Colon (tissue), 2 donors: ENCODE data around the gene TRAK1.

Experiments
- FAIRE-seq: peaks from 2 replicates; lab custom pipeline; 2012; peaks lifted over from hg19 to GRCh38; lab: Jason Lieb, UNC
- donor health status: control.
- donor health status: control.

The TRAK1 gene

DNA sequence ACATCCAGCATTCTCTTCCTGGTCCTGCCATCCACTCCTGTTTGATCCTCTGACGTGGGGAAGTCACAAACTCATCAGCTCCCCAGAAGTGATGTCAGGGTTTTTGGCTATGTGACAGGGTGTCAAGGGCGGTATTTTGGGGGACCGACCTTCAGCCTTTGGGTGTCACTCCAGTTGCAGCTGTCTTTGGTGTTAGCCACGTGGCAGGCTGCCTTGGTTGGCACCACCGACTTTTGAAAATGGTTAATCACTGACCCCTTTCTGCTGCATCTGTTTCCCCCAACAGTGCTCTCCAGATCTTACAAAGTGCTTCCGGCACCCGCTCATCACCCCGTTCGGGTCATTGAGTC, 86.6 kb downstream of the TRAK1 start:
- no peak for FAIRE-seq

DNA sequence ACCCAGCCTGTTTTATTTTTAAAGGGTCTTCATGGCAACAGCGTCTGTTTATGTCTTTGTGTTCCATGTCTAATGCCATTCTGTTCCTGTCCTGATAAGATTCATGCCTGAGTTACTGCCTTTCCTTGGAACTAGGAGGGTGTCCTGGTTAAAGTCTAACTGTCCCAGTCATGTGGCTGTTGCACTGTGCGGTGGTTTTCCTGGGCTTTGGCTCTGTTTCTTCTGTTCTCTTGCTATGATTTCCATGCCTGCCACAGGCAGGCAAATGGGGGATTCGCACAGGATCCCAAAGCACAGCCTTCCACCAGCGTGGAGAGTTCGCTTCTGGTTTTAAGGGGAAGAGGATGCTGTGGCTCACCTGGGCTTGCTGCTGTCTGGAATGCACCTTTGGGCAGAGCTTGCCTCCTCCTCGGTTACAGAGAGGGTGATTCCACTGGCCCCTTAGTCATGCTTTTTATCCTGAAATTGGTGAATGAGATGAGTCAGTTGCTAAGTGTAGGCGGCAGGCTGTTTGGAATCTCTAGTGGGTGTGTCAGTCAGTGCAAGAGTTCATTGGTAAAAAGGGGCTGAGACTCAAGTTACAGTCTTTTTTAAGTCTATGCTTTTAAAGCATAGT, 88.1 kb downstream of the TRAK1 start:
- FAIRE-seq: no peak

DNA sequence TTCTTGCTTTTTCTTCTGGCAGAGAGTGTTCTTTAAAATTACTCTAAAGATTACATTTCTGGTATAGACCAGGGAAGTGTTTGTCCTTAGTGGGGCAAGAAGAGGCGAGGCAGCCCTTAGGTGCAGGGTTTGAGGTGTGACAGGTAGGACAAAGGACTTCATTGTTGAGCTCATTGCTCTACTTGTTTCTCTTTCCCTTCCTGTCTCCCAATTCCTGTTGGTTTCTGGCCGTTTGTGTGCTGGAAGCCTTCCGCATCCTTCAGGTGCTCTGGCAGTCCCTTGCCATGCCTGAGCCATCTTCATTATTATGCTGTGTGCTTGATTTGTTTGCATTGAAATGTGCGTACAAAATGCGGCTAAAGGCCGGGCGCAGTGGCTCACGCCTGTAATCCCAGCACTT, 89.7 kb downstream of the TRAK1 start:
- FAIRE-seq: no peak

DNA sequence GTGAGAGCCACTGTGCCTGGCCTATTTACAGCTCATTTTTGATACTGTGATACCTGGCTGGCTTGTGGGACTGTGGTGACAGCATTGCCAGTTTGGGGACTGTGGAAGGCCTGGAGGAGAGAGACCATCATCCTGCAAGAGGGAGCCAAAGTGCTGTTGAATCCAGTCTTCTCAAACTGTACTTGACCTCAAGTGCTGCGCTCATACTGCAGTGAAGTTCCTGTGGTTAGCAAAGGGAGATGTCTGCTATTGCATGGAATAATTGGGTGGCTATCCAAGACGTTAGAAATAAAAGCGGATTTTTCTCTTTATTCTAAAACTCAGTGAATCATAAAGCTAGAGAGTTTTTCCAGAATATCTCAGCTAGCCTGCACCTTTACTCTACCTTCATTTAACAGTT, 91.4 kb downstream of the TRAK1 start:
- no peak for FAIRE-seq

DNA sequence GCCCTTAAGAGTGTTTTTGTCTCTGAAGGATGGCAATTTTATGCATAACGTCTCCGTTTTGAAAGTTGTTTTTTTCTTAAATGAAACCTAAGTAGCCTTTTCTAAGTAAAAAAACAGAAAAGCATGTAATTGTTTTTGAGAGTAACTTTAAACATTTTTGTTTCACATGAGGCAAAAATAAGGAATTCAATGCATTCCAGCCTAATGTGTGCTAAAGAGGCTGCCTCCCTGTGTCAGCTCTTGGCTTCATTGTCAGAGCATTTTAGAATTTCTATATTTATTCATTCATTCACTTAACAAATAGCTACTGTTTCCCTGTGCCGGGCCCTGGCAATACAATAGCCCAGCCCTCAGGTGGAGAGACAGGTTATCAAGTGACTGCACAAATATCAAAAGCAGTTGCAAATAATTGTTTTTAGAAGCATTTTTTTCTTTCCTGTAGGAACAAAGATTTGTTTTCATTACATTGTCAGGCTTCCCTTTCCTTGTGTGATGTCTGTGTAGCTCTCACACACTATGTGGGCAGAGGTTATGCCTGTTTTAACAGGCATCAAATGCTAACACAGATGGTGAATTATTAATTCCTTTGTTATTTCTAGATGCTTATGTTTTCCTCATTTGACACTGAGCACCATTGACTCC, 93.0 kb downstream of the TRAK1 start:
- no peak for FAIRE-seq

DNA sequence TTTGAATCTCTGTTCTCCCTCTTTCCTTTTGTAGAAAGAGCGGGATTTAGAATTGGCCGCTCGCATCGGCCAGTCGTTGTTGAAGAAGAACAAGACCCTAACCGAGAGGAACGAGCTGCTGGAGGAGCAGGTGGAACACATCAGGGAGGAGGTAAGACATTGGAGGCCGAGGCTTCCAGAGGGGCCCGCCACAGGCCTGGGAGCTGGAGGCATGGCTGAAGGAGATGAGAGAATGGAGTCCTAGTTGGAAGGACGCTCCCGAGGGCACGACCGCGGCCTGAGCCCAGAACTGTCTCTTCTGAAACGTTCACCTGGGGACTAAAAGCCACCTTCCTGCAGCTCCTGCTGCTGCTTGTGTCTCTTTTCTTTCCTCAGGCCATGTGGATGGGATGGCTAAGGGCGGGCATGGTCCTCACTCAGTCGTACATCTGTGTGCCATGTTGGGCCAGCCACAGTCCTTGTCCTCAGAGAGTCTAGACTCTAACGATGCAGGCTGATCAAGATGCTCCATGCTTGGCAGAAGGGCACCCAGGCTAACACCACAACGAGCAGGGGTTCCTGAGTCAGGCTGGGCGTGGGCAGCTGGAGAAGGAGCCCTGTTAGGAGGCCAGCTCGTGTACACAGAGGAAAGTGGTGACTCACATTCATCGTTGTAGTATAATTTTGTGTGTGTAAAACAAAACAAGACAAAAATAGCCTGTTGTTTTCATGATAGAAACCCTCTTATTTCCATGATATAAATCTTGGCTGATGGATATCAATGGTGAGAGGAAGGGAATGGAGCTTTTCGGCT, 93.7 kb downstream of the TRAK1 start:
- no peak for FAIRE-seq

DNA sequence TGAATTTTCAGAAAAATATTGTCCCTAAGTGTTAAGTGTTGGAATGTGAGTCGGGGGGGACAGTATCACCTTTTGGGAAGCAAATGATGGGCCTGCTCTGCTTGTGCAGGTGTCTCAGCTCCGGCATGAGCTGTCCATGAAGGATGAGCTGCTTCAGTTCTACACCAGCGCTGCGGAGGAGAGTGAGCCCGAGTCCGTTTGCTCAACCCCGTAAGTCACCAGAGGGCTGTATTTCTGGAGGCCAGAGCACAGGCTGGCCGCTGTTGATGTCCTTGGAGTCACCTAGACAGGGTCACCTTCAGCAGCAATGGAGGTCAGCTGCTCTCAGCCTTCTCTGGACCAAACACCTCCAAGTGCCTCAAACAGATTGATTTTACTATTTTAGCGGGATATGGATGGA, 96.8 kb downstream of the TRAK1 start:
- no peak for FAIRE-seq

DNA sequence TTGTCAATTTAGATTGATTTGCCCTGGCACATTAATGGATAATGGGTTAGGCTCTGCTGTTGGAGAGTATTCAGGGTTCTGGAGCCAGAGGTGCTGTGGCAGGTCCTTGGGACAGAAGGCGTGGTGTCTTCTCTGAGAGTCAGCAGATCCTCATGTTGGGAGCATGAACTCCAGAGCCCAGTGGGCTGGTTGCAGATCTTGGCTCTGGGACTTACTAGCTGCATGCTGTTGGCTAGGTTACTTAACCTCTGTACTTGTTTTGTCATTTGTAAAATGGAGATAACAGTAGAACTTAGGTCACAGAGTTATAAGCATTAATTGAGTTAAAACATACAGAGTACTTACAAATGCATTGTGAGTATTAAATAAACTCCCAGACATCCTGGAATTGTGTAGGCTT, 97.2 kb downstream of the TRAK1 start:
- FAIRE-seq: no peak

DNA sequence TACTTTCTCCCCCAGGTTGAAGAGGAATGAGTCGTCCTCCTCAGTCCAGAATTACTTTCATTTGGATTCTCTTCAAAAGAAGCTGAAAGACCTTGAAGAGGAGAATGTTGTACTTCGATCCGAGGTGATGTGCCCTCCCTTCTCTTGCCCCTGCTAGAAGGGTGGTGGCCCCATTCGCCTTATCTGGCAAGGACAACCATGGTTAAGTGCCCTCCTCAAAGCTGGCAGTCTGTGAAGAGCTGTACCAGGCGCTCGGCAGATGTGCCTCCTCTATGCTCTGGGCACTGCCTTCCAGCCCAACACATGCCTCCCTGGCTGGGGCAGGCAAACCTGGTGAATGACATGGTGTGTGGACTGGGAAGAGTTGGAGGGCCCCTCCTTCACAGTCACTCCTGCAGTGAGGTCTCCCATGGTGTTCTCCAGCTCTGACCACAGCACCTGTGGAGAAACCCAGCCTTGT, 97.9 kb downstream of the TRAK1 start:
- FAIRE-seq: no peak

DNA sequence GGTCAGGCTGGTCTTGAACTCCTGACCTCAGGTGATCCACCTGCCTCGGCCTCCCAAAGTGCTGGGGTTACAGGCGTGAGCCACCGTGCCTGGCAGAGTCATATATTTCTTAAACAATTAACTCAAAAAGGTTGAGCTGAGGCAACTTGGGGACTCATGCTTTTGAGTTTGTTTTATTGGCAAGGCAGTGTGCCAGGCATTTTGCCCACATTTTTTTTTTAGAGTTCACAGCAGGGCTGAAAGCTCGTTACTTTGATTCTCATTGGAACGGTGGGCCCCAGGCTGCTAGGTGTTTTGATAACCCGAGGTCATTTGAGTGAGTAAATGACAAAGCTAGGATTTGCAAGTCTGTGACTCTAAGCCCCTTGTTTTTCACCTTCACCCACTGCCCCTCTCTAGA, 98.6 kb downstream of the TRAK1 start:
- no peak for FAIRE-seq

DNA sequence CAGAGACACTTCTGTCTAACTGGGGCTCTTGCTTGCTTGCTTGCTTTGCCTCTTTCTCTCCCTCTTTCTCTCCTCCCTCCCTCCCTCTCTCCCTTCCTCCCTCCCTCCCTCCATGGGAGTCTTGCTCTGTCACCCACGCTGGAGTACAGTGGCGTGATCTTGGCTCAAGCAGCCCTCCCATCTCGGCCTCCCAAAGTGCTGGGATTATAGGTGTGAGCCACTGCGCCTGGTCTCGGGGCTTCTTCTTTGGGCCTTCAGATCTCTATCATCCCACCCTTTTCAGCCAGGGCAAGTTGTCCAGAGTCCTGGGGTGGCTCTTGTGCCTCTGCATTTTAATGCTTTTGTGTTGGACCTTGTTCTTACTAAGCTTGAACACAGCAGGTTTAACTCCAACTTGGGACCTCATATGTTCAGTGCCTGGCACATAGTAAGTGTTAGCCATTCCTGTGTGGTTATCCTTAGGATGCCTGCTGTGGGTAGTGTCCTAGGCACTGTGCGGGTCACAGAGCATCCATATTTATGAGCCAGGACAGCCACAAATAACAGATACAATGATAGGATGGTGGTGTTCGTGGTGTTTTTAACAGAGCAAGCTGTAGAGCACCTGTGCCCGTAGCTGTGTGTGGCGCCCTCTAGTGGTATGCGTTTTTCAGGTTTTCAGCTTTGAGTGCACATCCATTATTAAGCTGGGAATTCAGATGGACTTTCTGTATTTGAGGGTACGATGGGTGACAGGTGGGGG, 99.7 kb downstream of the TRAK1 start:
- no peak for FAIRE-seq

DNA sequence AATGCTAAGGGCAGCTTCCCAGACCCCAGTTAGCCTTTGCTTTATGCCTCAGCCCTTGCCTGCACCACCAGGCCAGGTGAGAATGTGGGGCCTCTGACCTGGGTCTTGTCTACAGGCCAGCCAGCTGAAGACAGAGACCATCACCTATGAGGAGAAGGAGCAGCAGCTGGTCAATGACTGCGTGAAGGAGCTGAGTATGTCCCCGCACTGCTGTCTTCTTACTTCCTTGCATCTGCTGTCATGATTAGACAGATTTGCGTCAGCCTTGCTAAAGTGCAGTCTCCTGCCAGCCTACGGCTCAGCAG, 100.2 kb downstream of the TRAK1 start:
- no peak for FAIRE-seq

DNA sequence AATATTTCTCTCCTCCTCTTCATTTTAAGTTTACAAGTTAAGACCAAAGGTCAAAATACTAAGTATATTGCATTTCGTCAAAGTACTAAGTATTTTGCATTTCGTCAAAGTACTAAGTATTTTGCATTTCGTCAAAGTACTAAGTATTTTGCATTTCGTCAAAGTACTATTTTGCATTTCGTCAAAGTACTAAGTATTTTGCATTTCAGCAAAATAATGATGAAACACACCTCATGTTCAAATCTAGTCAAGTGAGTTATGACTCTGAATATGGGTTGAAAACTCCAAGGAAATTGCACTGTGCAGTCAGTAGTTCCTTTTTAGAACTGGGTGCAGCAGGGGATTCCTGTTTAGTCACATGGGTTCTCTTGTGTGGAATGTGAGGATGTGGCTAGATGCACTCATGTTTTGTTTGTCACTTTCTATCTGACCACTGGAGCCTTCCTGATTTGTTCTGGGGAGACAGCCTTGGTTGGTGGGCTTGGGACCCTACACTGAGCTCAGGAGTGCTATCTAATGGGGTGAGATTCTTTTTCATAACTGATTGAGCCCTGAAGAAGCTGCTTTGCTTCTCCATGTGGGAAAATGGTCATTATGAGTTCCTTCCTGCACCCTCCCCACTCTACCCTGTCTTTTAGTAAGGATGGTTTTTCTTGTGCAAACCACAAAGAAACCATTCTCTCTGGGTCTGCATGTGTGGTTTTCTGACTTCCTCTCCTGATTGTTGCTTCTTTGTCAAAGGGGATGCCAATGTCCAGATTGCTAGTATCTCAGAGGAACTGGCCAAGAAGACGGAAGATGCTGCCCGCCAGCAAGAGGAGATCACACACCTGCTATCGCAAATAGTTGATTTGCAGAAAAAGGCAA, 101.4 kb downstream of the TRAK1 start:
- no peak for FAIRE-seq

DNA sequence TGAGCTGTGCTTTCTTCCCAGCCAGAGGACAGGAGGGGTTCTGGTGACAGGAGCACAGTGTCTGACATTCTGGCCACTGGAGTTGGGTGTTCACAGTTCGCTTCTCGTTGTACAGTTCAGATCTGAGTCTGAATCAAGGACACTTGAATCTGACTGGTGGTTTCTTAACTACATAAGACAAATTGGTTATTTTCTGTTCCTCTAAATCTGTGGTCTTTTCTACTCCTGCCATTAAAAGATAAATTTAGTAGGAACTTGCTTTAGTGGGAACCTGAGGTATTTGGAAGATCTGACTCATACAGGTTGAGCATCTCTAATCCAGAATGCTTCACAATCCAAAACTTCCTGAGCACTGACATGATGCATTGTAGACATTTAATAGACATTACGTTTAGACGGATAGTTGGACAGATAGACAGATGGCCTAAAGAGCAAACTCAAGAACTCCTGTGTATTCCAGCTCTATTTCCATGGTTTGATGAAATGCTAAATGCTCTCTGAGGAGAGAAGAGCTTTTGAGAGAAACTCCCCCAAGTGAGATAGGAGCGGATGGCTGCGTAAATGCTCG, 103.9 kb downstream of the TRAK1 start:
- no peak for FAIRE-seq

DNA sequence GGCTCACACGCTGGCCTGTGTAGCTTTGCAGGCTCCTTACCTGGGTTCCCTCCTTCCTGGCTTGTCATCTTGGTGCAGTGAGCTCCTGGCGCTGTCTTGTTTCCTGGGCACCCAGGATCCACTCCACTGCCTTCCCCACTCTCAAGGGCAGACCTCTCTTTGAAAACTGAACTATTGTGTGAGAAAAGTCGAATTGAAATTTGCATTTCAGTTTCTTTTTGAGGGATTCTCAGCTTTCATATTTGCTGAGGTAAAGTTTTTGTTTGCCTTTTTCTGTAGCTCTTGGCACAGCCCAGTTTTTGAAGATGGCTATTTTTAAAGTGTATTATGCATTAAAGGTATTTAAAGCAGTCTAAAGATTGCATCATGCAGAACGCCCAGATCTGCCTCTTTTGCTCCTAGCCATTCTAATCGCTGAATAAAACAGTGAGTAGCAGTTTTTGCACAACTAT, 104.7 kb downstream of the TRAK1 start:
- FAIRE-seq: no peak

DNA sequence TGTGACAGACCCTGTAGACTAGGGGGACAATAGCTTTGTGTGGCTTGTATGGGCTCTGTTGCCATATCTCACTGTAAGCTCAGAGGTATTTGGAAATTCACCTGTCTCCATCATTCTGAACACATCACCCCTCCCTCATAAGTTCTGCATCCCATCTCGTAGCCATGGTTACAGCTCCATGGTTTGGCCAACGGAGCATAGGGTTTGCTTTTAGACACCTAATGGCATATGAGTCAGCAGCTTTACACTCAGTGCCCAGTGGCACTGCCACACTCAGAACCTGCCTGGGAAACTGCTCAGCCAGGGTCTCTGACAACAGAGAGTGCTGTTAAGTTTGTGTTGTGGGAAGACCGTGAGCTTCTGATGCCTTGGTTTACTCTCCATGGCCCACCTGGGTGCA, 107.6 kb downstream of the TRAK1 start:
- FAIRE-seq: no peak

DNA sequence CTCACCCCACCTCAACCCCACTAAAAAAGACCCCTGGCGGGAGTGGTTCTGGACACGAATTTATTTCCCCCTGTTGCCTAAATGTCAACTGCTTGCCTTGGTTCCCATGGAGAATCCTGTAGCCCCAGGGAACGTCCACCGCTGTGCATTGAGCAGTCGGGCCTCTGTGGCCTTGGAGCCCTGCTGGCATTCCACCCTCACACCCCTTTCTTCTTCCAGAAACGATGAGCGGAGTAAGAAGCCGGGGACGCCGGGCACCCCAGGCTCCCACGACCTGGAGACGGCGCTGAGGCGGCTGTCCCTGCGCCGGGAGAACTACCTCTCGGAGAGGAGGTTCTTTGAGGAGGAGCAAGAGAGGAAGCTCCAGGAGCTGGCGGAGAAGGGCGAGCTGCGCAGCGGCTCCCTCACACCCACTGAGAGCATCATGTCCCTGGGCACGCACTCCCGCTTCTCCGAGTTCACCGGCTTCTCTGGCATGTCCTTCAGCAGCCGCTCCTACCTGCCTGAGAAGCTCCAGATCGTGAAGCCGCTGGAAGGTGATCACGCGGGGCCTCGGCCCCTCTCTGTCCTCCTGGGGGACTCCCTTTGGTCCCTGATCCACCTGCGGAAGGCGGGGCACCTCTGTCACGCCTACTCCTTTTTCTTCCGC, 111.2 kb downstream of the TRAK1 start:
- no peak for FAIRE-seq

DNA sequence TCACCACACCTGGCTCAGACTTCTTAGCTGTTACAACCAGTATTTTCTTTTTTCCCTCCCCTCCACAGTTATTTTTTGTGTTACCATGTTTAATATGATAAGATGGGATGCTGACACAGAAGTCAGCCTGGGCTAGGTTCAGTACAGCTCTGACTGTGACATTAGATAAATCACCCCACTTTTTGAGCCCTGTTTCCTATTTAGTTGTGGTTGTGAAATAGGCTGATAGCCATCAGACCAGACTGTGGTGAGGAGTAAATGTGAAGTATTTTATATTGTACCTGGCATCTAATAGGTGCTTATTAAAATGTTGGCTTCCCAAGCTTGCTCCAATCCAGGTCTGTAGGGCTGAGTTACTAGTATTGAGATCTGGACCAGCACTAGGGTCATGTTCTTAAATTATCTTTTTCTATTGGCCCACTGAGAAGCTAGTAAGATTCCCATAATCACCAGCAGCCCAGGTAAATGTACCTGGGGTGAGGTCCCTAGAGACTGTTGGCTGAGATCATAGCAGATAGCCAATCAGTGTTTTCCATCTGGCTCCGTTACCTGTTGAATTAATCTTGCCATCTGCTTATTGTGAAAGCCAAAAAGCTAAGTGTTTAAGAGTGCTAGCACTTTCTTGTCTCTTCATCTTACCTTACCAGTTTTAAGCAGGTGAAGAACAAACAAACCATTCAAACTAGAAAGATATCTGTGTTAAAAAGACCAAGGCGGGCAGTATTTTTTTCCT, 113.9 kb downstream of the TRAK1 start:
- no peak for FAIRE-seq

DNA sequence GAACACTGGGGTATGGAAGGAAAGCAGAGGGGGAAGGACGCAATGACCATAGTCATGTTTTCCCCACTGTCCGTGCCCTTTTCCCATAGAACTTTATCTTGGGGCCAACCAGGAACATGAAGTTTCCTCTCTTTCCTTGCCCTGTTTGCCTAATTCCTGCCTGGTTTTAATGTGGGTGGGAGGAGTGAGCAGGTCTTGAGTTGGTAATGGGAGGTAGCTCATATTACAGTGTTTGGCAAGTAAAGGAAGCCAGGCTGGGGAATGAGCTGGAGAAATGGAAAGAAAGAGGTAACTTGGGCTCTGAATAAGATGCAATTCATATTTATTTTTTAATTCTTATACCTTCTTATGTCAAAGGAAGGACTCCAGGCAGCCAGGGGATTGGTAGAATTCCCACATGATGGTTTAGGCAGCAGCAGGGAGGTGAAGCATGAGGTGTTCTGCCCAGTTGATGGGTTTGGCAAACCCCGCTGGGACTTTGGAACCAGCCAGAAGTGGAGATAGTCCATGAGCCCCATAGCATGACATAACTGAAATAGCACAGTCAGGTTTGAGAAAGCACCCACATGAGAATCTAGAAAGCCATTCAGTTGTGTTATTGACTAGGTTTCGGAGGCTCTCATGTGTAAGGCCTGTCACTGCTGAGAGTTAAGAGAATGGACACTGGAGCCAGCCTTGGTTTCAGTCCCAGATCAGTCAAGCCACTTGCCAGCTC, 114.8 kb downstream of the TRAK1 start:
- FAIRE-seq: no peak

DNA sequence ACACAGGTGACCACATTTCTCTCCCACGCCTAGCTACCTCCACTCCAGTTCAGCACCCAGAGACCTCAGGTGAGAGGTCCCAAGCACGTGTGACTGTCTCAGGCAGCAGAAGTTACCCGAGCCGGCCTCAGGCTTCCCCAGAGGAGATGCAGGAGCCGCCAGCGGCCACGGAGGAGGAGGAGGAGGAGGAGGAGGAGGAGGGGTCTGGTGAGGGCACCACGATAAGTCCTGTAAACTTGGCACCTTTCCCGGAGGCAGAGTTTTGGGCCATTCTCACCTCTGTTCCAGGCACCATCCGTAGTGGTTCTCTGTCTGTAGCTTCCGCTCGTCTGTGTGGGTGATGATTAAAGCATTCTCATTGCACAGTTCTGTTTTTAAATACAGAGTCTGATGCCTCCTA, 118.8 kb downstream of the TRAK1 start:
- FAIRE-seq: no peak
